Testis (tissue), 5 donors: Measurements from ENCODE around the gene PCSK2. TPM values are rescaled to one million over a fixed set of nuclear protein-coding genes. Genes with fewer than 3 reads are reported as not detected.

Experiments
- DNase-seq: peaks from one replicate; pipeline ENCODE4 v3.0.0-alpha.2; 2019
- H3K27ac ChIP-seq, 2 donors: fragments of 200-600 bp; sonication (generic); one replicate each; pipeline ENCODE4 v1.5.1; 2019
- H3K27me3 ChIP-seq: fragments of 200-600 bp; sonication (generic); one replicate; pipeline ENCODE4 v1.5.1; 2019
- H3K36me3 ChIP-seq: fragments of 200-600 bp; sonication (generic); one replicate; pipeline ENCODE4 v1.5.1; 2017; ENCODE audit warnings: low read depth; ENCODE audit errors: missing control alignments
- H3K4me1 ChIP-seq: fragments of 200-600 bp; sonication (generic); one replicate; pipeline ENCODE4 v1.5.1; 2019
- H3K4me3 ChIP-seq, 2 donors: fragments of 200-600 bp; sonication (generic); one replicate each; pipeline ENCODE4 v1.5.1; 2017 to 2019
- H3K9me3 ChIP-seq: fragments of 200-600 bp; sonication (generic); one replicate; pipeline ENCODE4 v1.5.1; 2017
- CTCF ChIP-seq, 3 experiments: fragments of 450-650 bp in 2 of 3; fragments of 200-600 bp in 1 of 3; sonication (generic) in 1 of 3; IDR thresholded peaks; one replicate each; pipeline ENCODE4 v1.5.1; 2016 to 2019; ENCODE audit warnings: antibody characterized with exemption in 3 of 3, mild to moderate bottlenecking in 2 of 3, moderate library complexity in 1 of 3
- POLR2A ChIP-seq: fragments of 450-650 bp; IDR thresholded peaks from one replicate; pipeline ENCODE4 v1.6.1; 2017; ENCODE audit warnings: antibody characterized with exemption, mild to moderate bottlenecking, moderate library complexity
- WGBS, 2 donors: methylation state at CpG; one replicate each; pipeline ENCODE4 v1.1.5; 2018; 5-methylcytosine and 5-hydroxymethylcytosine counted together
- intact Hi-C: fragments of 100-400 bp; cut with DNase I; formaldehyde crosslinking; loops from one replicate; pipeline ENCODE4 v1.15.1; 2023; ENCODE audit warnings: low total_unique reads
- long read RNA-seq, 2 donors: transcript quantifications; one replicate each; lab custom pipeline, GENCODE V29; 2026
- polyA plus RNA-seq: library from polyadenylated mRNA; stranded (reverse); fragments of 350-450 nt; fragmentation: Illumina TruSeq; extraction: RNeasy Lipid Tissue Mini Kit (QIAGEN cat#74804); gene quantifications from one replicate; pipeline ENCODE4 v1.2.3, GENCODE V29; 2014; ENCODE audit warnings: low read depth, low replicate concordance; ENCODE audit not compliant: insufficient read depth
- total RNA-seq, 2 donors: library from RNA; depleted of rRNA; stranded (reverse); fragments of >200 nt; gene quantifications; one replicate each; pipeline ENCODE4 v1.2.3, GENCODE V29; 2016

PCSK2 gene
- total RNA-seq = 10 to 100 TPM in 1 of 2 donors, 1 to 10 TPM in 1; 5.1 to 11.7 TPM
- polyA plus RNA-seq = 40.5 TPM
- long read RNA-seq, donor 1, full-length matches to known transcripts = 8 of 13 reads
- long read RNA-seq, donor 1, partial matches to known transcripts = 5 of 13 reads
- long read RNA-seq, donor 1, other reads (novel, unspliced or antisense) = 0 of 13 reads
- long read RNA-seq, donor 2, full-length matches to known transcripts = 6 of 15 reads
- long read RNA-seq, donor 2, partial matches to known transcripts = 9 of 15 reads
- long read RNA-seq, donor 2, other reads (novel, unspliced or antisense) = 0 of 15 reads

GRCh38 chr20:17226410-17227218, at the start of gene PCSK2:
TSS of gene PCSK2 (plus strand) at chr20:17227040. CDS start at chr20:17227306, 266 bp downstream.
- intact Hi-C loops = no loop called here
- WGBS, 2 donors = 0% methylated on average over 22 to 38 of the region's 53 CpGs
- Histone ChIP-seq H3K27ac (peak within 1 kb of the TSS in 1 of 2 donors; percentile 25), H3K9me3 (no peaks in the 10 kb centered on the region), H3K27me3 (no peaks in the 10 kb centered on the region), H3K36me3 (no peaks in the 10 kb centered on the region), H3K4me1 (peaks cover 11% of the 10 kb centered on the region), H3K4me3 (peak within 1 kb of the TSS; percentile 42 to 62)
- DNase-seq = peak; percentile 66
- TF ChIP-seq CTCF (IDR thresholded peaks at IDR 0.05) = no peak
- no peak for TF ChIP-seq POLR2A

GRCh38 chr20:17177341-17177740, 49.5 kb upstream of the PCSK2 start:
- peak; percentile 61 for DNase-seq
- Histone ChIP-seq H3K27ac (peak overlapping the region; percentile 21 to 51), H3K36me3 (no peaks in the 10 kb centered on the region), H3K4me3 (no peak overlapping the region), H3K4me1 (no peaks in the 10 kb centered on the region), H3K27me3 (no peaks in the 10 kb centered on the region), H3K9me3 (no peaks in the 10 kb centered on the region)
- TF ChIP-seq POLR2A (no peak), CTCF (IDR thresholded peaks at IDR 0.05) (no peak)
- intact Hi-C loops = no loop called here
- WGBS, 2 donors = 33 to 43% methylated on average over 5 of the region's 5 CpGs

- H3K9me3 ChIP-seq = no peaks in the 10 kb centered on the region
- intact Hi-C loops = no loop called here
- H3K27ac ChIP-seq = no peak overlapping the region
- no peak for DNase-seq
- no peaks in the 10 kb centered on the region for H3K27me3 ChIP-seq
- no peaks in the 10 kb centered on the region for H3K36me3 ChIP-seq
- H3K4me1 ChIP-seq = no peaks in the 10 kb centered on the region
- 83 to 89% methylated on average over 1 to 4 of the region's 4 CpGs for WGBS, 2 donors
- H3K4me3 ChIP-seq = no peak overlapping the region
- TF ChIP-seq CTCF (IDR thresholded peaks at IDR 0.05) (no peak), POLR2A (no peak)
Observed at GRCh38 chr20:17179840-17180239, 47.0 kb upstream of the PCSK2 start.

GRCh38 chr20:17189976-17190695, 36.7 kb upstream of the PCSK2 start:
- TF ChIP-seq POLR2A (no peak), CTCF (IDR thresholded peaks at IDR 0.05) (no peak)
- Histone ChIP-seq H3K9me3 (no peaks in the 10 kb centered on the region), H3K27me3 (no peaks in the 10 kb centered on the region), H3K4me3 (no peak overlapping the region), H3K27ac (no peak overlapping the region), H3K4me1 (no peaks in the 10 kb centered on the region), H3K36me3 (no peaks in the 10 kb centered on the region)
- no peak for DNase-seq
- WGBS, 2 donors = 56 to 65% methylated on average over 6 of the region's 6 CpGs
- intact Hi-C loops = no loop called here
